Measurements from ENCODE around the gene ASZ1. TPM values are rescaled to one million over a fixed set of nuclear protein-coding genes. Genes with fewer than 3 reads are reported as not detected.

ASZ1 gene
- total RNA-seq, 1 experiment from 2014 or later: not detected

- TF ChIP-seq CTCF (IDR thresholded peaks at IDR 0.05 in 2 of 3, conservative IDR thresholded peaks at IDR 0.05 in 1 of 3; ENCODE audit: borderline replicate concordance in 1 of 3, insufficient read depth in 1 of 3, low read depth in 2 of 3, low read length in 2 of 3) (peak in 1 of 3 experiments; percentile 18; a peak in 1 of 6 replicates), CEBPB (IDR thresholded peaks at IDR 0.05; ENCODE audit: low read depth) (no peak), ELF1 (IDR thresholded peaks at IDR 0.05; ENCODE audit: borderline replicate concordance, low read depth) (no peak), SIN3A (IDR thresholded peaks at IDR 0.05; ENCODE audit: low read depth) (no peak), SP1 (IDR thresholded peaks at IDR 0.05; ENCODE audit: low read depth) (no peak), SRF (IDR thresholded peaks at IDR 0.05; ENCODE audit: low read depth) (no peak)
- CTCF ChIA-PET: no interaction called here
- H3K36me3 ChIP-seq (ENCODE audit: control insufficient read depth in 1 of 2, insufficient read depth in 2 of 2, low read length in 2 of 2): no peaks in the 10 kb centered on the region
- POLR2A ChIA-PET: no interaction called here
- no peaks in the 10 kb centered on the region for H3K27me3 ChIP-seq (ENCODE audit: insufficient read depth, low read length)
- no peaks in the 10 kb centered on the region for H3K4me1 ChIP-seq (ENCODE audit: control insufficient read depth in 1 of 2, insufficient read depth in 2 of 2, low read length in 2 of 2)
- no peaks in the 10 kb centered on the region for H3K79me2 ChIP-seq (ENCODE audit: insufficient read depth, low read length)
- intact Hi-C loops (cut with micrococcal nuclease): no loop called here
- BruUV-seq (replicated peaks): no TSS peak
- H3K27ac ChIP-seq (ENCODE audit: low read depth, low read length): no peak overlapping the region
- ATAC-seq (no peak), DNase-seq (ENCODE audit: low read depth, low spot score) (no peak)
- H3K4me2 ChIP-seq (ENCODE audit: low read length): no peak overlapping the region
- H3K9me2 ChIP-seq (ENCODE audit: insufficient read depth): no peaks in the 10 kb centered on the region
- no peak overlapping the region for H3K4me3 ChIP-seq (replicated peaks in 1 of 2; ENCODE audit: low read depth in 1 of 2, low read length in 2 of 2)
- no peaks in the 10 kb centered on the region for H4K20me1 ChIP-seq (ENCODE audit: insufficient read depth)
- H2AFZ ChIP-seq (ENCODE audit: low read depth, low read length, poor library complexity, severe bottlenecking): no peak overlapping the region
- RAD21 ChIA-PET (ENCODE audit: low non-redundant PET in 1 of 2, low total read pairs in 2 of 2, uncharacterized antibody in 2 of 2, unreplicated experiment in 2 of 2): no interaction called here
- no peak overlapping the region for H3K9ac ChIP-seq (ENCODE audit: low read length)
- no peaks in the 10 kb centered on the region for H3K9me3 ChIP-seq (ENCODE audit: control insufficient read depth in 1 of 2, insufficient read depth in 1 of 2, low read depth in 1 of 2, low read length in 2 of 2)
Observed at GRCh38 chr7:117405519-117405918, 21.8 kb downstream of the ASZ1 start.

GRCh38 chr7:117403737-117404136 lies 23.6 kb downstream of the ASZ1 start:
- no peaks in the 10 kb centered on the region for H3K27me3 ChIP-seq (ENCODE audit: insufficient read depth, low read length)
- H3K9me2 ChIP-seq (ENCODE audit: insufficient read depth): no peaks in the 10 kb centered on the region
- CTCF ChIA-PET: no interaction called here
- H3K9ac ChIP-seq (ENCODE audit: low read length): no peak overlapping the region
- POLR2A ChIA-PET: no interaction called here
- intact Hi-C loops (cut with micrococcal nuclease): no loop called here
- BruUV-seq (replicated peaks): no TSS peak
- no peaks in the 10 kb centered on the region for H3K36me3 ChIP-seq (ENCODE audit: control insufficient read depth in 1 of 2, insufficient read depth in 2 of 2, low read length in 2 of 2)
- H3K4me3 ChIP-seq (replicated peaks in 1 of 2; ENCODE audit: low read depth in 1 of 2, low read length in 2 of 2): no peak overlapping the region
- H3K9me3 ChIP-seq (ENCODE audit: control insufficient read depth in 1 of 2, insufficient read depth in 1 of 2, low read depth in 1 of 2, low read length in 2 of 2): no peaks in the 10 kb centered on the region
- H3K27ac ChIP-seq (ENCODE audit: low read depth, low read length): no peak overlapping the region
- no peak overlapping the region for H2AFZ ChIP-seq (ENCODE audit: low read depth, low read length, poor library complexity, severe bottlenecking)
- H4K20me1 ChIP-seq (ENCODE audit: insufficient read depth): no peaks in the 10 kb centered on the region
- H3K4me2 ChIP-seq (ENCODE audit: low read length): no peak overlapping the region
- RAD21 ChIA-PET (ENCODE audit: low non-redundant PET in 1 of 2, low total read pairs in 2 of 2, uncharacterized antibody in 2 of 2, unreplicated experiment in 2 of 2): no interaction called here
- H3K79me2 ChIP-seq (ENCODE audit: insufficient read depth, low read length): no peaks in the 10 kb centered on the region
- ATAC-seq (no peak), DNase-seq (ENCODE audit: low read depth, low spot score) (no peak)
- H3K4me1 ChIP-seq (ENCODE audit: control insufficient read depth in 1 of 2, insufficient read depth in 2 of 2, low read length in 2 of 2): no peaks in the 10 kb centered on the region
- no peak for TF ChIP-seq POLR2A (IDR thresholded peaks at IDR 0.05; ENCODE audit: borderline replicate concordance, extremely low read depth, insufficient read depth, insufficient read length)
- TF ChIP-seq MAX (IDR thresholded peaks at IDR 0.05): no peak
- no peak for TF ChIP-seq SIN3A (IDR thresholded peaks at IDR 0.05; ENCODE audit: low read depth)
- no peak for TF ChIP-seq ZNF274 (IDR thresholded peaks at IDR 0.05; ENCODE audit: low read depth, low read length)
- no peak for TF ChIP-seq CBX3 (IDR thresholded peaks at IDR 0.05; ENCODE audit: low read depth)
- no peak for TF ChIP-seq SP1 (IDR thresholded peaks at IDR 0.05; ENCODE audit: low read depth)
- no peak for TF ChIP-seq REST (IDR thresholded peaks at IDR 0.05; ENCODE audit: low read depth)
- no peak for TF ChIP-seq EZH2 (IDR thresholded peaks at IDR 0.05)
- no peak for TF ChIP-seq EZH2phosphoT487 (IDR thresholded peaks at IDR 0.05; ENCODE audit: borderline replicate concordance)
- no peak for TF ChIP-seq CTCF (IDR thresholded peaks at IDR 0.05 in 2 of 3, conservative IDR thresholded peaks at IDR 0.05 in 1 of 3; ENCODE audit: borderline replicate concordance in 1 of 3, insufficient read depth in 1 of 3, low read depth in 2 of 3, low read length in 2 of 3)

Measured in HCT116 (cell line).